ENCODE data around the gene NUCB1.
"Not testable (repeated sequence)": the region's sequence is repeated elsewhere in the genome, so short reads cannot be mapped to it uniquely, and the experiment has no call there.

DNA sequence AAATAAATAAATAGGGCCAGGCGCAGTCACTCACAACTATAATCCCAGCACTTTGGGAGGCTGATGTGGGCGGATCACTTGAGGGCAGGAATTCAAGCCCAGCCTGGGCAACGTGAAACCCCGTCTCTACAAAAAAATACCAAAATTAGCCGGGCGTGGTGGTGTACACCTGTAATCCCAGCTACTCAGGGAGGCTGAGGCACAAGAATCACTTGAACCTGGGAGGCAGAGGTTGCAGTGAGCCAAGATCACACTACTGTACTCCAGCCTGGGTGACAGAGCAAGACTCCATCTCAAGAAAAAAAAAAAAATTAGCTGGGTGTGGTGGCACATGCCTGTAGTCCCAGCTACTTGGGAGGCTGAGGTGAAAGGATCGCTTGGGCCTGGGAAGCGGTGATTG is 25.8 kb downstream of the NUCB1 start:
- not testable (repeated sequence) for TF ChIP-seq POU2F2 (IDR thresholded peaks at IDR 0.05; ENCODE audit: low read depth, low read length); POLR2A (IDR thresholded peaks at IDR 0.05; ENCODE audit: low read depth, low read length); POLR2AphosphoS5 (IDR thresholded peaks at IDR 0.05; ENCODE audit: low read depth, low read length); PAX5 (IDR thresholded peaks at IDR 0.05; ENCODE audit: insufficient read depth, low read length, severe bottlenecking)

Data from GM12891 (cell line).